ENCODE data around the gene SRSF12. TPM values are rescaled to one million over a fixed set of nuclear protein-coding genes. Genes with fewer than 3 reads are reported as not detected.

The SRSF12 gene
- 0.57 TPM for total RNA-seq

GRCh38 chr6:89117211-89118108, at the start of gene SRSF12:
SRSF12 (minus strand) TSS chr6:89118071; CDS start chr6:89117887, 184 bp downstream.
- no peak for DNase-seq (ENCODE audit: low spot score)

GRCh38 chr6:89162047-89162371, 44.1 kb upstream of the SRSF12 start:
- DNase-seq (ENCODE audit: low spot score) = no peak

DNA sequence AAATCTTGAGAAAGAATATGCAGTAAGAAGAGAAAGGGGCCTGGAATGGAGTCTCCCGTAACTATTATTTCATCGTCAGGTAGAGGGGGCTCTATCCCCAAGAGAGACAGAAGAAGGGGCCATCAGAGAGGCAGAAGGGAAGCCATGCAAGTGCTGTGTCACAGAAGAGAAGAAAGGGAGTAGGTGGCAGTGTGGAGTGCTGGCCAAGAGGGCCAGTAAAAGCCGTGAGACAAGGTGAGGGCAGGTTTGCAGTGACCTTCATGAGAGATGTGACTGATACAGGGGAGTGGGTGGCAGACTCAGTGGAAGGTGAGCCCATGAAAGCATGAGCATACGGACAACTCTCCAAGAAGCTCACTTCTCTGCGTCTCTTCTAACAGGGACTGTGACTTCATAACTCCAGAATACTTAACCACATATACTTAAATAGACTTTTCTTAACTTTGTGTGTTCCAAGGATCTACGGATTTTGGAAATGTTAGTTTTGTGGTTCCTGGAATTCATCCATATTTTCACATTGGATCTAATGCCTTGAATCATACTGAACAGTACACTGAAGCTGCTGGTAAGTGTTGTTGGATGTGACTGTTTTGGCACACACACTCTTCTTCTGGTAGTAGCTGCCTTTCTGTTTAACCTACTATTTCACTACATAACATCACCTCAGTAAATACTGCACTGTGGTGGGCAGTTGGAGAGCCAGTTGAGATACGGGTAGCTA, 43.6 kb upstream of the SRSF12 start:
- DNase-seq (ENCODE audit: low spot score) = no peak

GRCh38 chr6:89160331-89161092, 42.6 kb upstream of the SRSF12 start:
- no peak for DNase-seq (ENCODE audit: low spot score)

DNA sequence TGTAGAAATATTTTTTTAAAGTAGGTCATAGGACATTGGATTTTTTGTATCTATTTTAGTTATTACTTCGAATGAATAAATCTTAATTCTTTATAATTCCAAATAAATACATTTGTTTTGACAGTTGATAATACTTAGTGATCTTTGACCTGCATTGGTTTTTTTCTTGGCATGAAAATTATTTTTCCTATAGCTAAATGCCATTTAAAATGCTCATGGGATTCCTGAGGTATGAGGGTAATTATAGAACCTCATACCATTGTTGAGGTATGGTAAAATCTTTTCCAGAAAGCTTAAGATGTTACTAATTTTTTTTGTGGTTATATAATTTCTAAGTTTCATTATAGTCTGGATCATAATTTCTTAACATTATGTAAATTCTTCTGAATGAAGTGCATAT, 36.3 kb upstream of the SRSF12 start:
- DNase-seq (ENCODE audit: low spot score) = no peak

DNA sequence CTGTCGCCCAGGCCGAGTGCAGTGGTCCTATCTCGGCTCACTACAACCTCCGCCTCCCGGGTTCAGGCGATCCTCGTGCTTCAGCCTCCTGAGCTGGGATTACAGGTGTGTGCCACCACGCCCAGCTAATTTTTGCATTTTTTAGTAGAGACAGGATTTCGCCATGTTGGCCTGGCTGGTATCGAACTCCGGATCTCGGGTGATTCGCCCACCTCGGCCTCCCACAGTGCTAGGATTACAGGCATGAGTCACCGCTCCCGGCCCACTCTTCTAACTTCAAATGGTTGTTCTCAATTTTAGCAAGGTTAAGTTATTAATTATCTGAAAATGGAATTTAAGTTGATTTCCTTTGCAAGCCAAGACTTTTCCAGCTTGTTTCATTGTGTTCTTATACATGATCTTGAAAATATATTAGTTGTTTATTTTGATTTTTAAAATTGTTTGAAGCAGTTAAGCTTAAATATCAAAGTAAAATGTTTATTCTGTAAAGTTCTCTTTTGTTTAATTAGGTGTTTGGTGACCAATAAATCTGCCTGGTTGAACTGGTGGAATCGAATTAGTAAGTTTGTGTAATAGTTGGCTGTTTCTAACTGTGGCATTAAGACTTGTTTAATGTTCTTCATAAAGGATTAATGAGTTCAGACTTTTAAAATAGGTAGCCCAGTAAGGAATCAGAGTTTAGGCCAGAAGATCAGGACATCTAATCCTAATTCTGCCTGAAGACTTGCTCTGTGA, 30.3 kb upstream of the SRSF12 start:
- no peak for DNase-seq (ENCODE audit: low spot score)

GRCh38 chr6:89146718-89147700, 29.1 kb upstream of the SRSF12 start:
- no peak for DNase-seq (ENCODE audit: low spot score)

GRCh38 chr6:89145956-89146717, 28.3 kb upstream of the SRSF12 start, which contains the start of gene PM20D2:
PM20D2 (plus strand) TSS chr6:89146055; CDS start chr6:89146145, 90 bp downstream.
- peak; percentile 65 for DNase-seq (ENCODE audit: low spot score)

DNA sequence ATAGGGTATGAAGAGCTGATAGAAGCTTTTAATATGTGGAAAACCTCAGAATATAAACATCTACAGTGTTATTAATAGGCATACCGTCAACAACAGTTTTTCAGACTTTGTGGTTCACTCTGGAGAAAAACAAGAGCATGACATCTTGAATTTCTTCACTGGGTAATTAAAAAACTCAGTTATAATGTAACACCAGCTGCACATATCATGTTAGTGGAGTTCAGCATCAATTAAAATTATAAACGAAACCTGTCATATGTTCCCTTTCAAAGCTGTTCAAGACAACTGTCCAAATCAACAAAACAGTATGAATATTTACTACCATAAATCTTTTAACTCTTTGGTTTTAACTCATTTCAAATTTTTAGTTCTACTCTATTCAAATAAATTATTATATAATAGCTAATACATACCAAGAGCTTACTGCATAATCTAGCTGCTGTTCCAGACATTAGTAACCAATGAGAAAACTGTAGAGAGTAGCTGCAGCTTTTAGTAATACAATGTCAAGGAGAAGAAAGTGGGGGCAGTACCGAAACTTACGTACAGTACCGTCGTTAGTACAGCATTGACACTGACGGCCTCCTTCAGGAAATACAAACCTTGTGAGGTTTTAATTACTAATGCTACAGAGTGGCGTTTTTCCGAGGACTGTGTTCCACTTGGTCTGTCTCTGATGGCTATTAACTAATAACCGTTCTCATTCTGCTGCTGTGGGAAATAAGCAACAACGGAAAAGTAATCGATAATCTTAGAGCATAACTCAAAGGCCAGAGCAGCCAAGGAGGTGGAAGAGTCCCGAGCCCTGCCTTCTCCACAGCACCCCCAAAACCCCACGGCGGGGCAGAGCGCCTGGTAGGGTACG, 27.5 kb upstream of the SRSF12 start:
- DNase-seq (ENCODE audit: low spot score) = no peak

DNA sequence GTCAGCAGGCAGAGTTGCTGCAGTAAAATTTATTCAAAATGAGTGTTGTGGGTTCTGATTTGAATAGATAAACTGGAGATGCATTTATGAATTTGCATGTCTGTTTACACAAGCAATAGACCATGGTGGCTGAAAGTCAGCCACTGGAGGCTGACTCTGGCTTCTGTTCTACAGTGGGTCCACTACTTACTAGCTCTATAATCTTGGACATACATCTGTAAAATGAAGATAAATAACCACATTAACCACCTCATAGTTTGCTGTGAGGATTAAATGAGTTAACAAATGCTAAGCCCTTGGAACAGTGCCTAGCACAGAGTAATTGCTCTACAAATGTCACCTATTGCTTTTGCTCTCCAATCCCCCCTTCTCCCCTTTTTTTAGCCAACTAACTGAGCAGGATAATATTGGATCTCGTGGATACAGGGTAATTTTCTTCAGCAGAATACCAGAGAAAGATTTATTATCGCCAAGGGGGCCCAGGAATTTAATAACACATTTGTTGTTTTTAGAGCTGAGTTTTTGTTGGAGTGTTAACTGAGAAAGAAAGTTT, 26.6 kb upstream of the SRSF12 start:
- DNase-seq (ENCODE audit: low spot score) = no peak

GRCh38 chr6:89140347-89141156, 22.7 kb upstream of the SRSF12 start:
- DNase-seq (ENCODE audit: low spot score) = no peak

DNA sequence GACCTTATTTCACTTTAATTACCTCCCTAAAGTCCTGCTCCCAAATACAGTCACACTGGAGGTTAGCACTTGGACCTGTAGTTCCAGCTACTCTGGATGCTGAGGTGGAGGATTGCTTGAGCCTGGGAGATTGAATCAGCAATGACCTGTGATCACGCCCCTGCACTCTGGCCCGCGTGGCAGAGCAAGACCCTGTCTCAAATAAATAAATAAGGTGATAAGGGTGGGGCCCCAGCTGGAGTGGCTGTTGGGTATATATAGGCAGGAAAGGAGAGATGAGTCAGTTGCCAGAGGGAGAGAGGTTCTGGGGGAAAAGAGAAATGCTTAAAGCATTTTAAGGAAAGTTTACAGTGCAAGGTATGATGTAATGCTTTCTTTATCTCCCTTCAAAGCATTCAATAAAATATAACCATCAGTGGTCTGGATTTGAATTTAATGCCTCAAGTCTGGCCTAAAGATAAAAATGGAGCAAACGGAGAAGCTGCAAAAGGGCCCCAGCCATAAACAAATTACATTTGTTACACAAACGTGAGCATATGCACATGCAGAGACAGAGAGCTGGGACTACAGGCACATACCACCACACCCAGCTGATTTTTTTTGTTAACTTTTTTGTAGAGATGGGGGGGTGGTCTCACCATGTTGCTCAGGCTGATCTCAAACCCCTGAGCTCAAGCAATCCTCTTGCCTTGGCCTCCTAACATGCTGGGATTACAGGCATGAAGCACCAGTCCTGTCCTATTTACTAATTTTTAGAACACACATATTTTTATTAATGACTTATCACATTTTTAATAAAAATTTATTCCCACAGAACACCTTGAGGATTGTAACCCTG, 21.9 kb upstream of the SRSF12 start:
- no peak for DNase-seq (ENCODE audit: low spot score)

GRCh38 chr6:89138173-89138572, 20.3 kb upstream of the SRSF12 start:
- DNase-seq (ENCODE audit: low spot score) = no peak

- DNase-seq (ENCODE audit: low spot score) = no peak
Observed at GRCh38 chr6:89134723-89135122, 16.9 kb upstream of the SRSF12 start.

DNA sequence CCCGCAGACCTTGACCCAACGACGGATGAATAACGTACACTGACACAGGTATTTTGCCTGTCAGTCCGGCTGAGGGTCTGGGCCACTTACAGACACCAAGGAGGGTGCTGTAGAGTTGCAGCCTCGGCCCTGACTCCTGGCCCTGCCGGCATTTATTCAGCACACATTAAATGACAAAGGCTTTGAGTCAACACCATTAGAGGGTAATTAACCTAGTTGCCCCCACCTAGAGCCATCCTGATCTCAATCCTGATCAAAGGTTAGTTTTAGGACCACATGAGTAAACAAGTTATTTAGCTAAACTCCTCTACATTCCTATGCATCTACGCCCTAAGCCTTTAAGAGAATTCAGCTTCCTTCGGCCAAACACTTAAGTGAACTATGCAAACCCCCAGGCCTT, 16.1 kb upstream of the SRSF12 start:
- no peak for DNase-seq (ENCODE audit: low spot score)

DNA sequence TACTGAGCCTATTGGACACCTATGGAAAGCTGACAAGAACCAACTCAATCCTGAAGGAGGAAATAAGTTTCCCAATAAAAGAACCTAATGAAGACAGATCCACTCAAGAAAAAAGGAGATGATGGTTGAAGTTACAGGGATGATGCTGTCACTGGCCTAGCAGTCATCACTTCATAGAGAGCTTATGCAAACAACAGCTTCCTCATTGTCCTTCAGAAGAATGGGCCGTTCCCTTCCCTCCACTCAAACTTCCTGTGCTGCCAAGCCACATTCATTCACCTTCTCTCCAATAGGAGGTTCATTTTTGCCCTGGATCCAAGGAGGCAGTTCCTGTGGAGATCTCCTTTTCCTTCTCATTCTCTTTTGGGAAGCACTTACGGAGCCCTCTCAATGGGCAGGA, 14.2 kb upstream of the SRSF12 start:
- no peak for DNase-seq (ENCODE audit: low spot score)

- DNase-seq (ENCODE audit: low spot score) = no peak
Observed at GRCh38 chr6:89131599-89131998, 13.7 kb upstream of the SRSF12 start.

Data from ureter (tissue), 1 donor.